Measurements from ENCODE around the gene MMAB. TPM values are rescaled to one million over a fixed set of nuclear protein-coding genes. Genes with fewer than 3 reads are reported as not detected.

MMAB gene
- total RNA-seq, 4 donors from 2014 or later, result 4.4 to 18.7 (median 11.9) TPM

DNA sequence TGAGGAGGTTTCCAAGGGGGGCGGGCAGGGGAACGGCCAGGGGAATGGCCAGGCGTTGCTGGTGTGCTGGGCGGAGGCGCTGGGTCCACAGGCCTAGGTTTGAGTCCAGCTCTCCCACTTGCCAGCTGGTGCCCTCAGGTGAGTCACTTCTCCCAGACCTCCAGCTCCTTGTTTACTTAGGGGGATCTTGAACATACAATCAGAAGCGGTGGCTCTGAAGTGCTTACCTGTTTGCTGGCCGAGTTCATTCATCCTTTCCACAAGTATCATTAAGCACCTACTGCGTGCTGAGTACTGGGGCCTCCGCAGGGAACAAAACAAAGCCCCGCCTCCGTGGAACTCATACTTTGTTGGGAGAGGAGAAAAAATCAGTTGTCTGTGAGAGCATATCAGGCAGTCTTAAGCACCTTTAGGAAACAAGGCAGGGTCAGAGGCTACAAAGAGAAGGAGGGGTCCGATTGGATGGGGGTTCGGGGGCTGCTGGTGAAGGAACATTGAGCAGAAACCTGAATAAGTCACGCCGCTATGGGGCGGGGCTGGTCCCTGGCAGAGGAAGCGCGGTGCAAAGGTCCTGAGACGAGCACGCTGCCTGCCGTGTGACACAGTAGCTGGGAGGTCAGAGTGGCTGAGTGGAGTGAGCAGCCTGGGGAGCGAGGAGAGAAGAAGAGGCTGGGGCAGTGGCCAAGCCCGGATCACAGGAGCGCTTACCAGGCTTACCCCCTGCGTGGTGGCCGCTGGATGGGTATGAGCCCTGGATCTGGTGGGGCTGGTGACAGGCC lies 15.3 kb upstream of the MMAB start:
- no peaks in the 10 kb centered on the region for H3K9me3 ChIP-seq
- no peaks in the 10 kb centered on the region for H3K4me1 ChIP-seq
- no peaks in the 10 kb centered on the region for H3K36me3 ChIP-seq
- DNase-seq, result peak; percentile 22
- TF ChIP-seq POLR2A (IDR thresholded peaks at IDR 0.05) (no peak), EP300 (IDR thresholded peaks at IDR 0.05; ENCODE audit: low read depth) (no peak), POLR2AphosphoS5 (IDR thresholded peaks at IDR 0.05) (no peak)
- TF ChIP-seq, protein P1, sequence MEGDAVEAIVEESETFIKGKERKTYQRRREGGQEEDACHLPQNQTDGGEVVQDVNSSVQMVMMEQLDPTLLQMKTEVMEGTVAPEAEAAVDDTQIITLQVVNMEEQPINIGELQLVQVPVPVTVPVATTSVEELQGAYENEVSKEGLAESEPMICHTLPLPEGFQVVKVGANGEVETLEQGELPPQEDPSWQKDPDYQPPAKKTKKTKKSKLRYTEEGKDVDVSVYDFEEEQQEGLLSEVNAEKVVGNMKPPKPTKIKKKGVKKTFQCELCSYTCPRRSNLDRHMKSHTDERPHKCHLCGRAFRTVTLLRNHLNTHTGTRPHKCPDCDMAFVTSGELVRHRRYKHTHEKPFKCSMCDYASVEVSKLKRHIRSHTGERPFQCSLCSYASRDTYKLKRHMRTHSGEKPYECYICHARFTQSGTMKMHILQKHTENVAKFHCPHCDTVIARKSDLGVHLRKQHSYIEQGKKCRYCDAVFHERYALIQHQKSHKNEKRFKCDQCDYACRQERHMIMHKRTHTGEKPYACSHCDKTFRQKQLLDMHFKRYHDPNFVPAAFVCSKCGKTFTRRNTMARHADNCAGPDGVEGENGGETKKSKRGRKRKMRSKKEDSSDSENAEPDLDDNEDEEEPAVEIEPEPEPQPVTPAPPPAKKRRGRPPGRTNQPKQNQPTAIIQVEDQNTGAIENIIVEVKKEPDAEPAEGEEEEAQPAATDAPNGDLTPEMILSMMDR (IDR thresholded peaks at IDR 0.05), result no peak
- no peak overlapping the region for H3K27ac ChIP-seq
- in situ Hi-C loops (cut with MboI; ENCODE audit: low pct_ligation_motif_present in 1 of 4, low pct_unique_long_range_greater_than_20kb in 1 of 4, low sequenced_read_pairs in 3 of 4) (no loop called here), intact Hi-C loops (cut with DNase I; ENCODE audit: low total_unique reads) (no loop called here)
- H3K4me3 ChIP-seq, result no peak overlapping the region
- WGBS, 2 donors (ENCODE audit: low coverage in 1 of 2), result 71 to 87% methylated on average over 5 to 26 of the region's 26 CpGs
- H3K27me3 ChIP-seq, result no peaks in the 10 kb centered on the region

DNA sequence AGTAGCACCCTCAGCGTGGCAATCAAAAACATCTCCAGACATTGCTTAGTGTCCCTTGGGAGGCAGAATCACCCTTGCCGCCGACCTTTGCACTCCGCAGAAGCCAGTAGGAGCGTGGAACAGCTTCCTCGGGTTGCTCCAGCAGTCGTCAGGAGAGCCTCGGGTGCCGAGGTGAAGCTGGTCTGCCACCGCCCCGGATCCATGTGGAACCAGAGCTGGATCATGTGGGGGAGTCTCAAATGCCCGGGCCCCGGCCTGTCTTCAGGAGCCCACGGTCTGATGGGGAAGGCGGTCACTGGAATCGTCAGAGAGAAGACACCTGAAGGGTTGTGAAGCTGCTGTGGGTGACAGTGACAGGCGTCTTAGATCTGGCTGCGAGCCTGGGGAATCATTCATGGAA lies 14.6 kb upstream of the MMAB start:
- Histone ChIP-seq H3K9me3 (no peaks in the 10 kb centered on the region), H3K27me3 (no peaks in the 10 kb centered on the region), H3K4me3 (no peak overlapping the region), H3K4me1 (no peaks in the 10 kb centered on the region), H3K27ac (no peak overlapping the region), H3K36me3 (no peaks in the 10 kb centered on the region)
- no peak for DNase-seq
- WGBS, 2 donors (ENCODE audit: low coverage in 1 of 2), result 95% methylated on average over 18 of the region's 18 CpGs; no CpG with 5 or more reads in 1 of the 2 donors
- TF ChIP-seq, protein P1 (IDR thresholded peaks at IDR 0.05), result no peak
- TF ChIP-seq EP300 (IDR thresholded peaks at IDR 0.05; ENCODE audit: low read depth) (no peak), POLR2AphosphoS5 (IDR thresholded peaks at IDR 0.05) (no peak), POLR2A (IDR thresholded peaks at IDR 0.05) (no peak)
- intact Hi-C loops (cut with DNase I; ENCODE audit: low total_unique reads) (no loop called here), in situ Hi-C loops (cut with MboI; ENCODE audit: low pct_ligation_motif_present in 1 of 4, low pct_unique_long_range_greater_than_20kb in 1 of 4, low sequenced_read_pairs in 3 of 4) (no loop called here)

- intact Hi-C loops (cut with DNase I; ENCODE audit: low total_unique reads), result no loop called here
- no peak for TF ChIP-seq EP300 (IDR thresholded peaks at IDR 0.05; ENCODE audit: low read depth)
- TF ChIP-seq, protein P1 (IDR thresholded peaks at IDR 0.05), result no peak
- TF ChIP-seq POLR2A (IDR thresholded peaks at IDR 0.05), result no peak
- no peak for TF ChIP-seq POLR2AphosphoS5 (IDR thresholded peaks at IDR 0.05)
- Histone ChIP-seq H3K4me3 (no peak overlapping the region), H3K4me1 (no peaks in the 10 kb centered on the region), H3K36me3 (no peaks in the 10 kb centered on the region), H3K27ac (no peak overlapping the region), H3K9me3 (no peaks in the 10 kb centered on the region), H3K27me3 (no peaks in the 10 kb centered on the region)
- in situ Hi-C loops (cut with MboI; ENCODE audit: low pct_ligation_motif_present in 1 of 4, low pct_unique_long_range_greater_than_20kb in 1 of 4, low sequenced_read_pairs in 3 of 4), result no loop called here
- DNase-seq, result no peak
- 89% methylated on average over 9 of the region's 10 CpGs; no CpG with 5 or more reads in 1 of the 2 donors for WGBS, 2 donors (ENCODE audit: low coverage in 1 of 2)
These were observed 13.3 kb upstream of the MMAB start for GRCh38 chr12:109586385-109587296.

- H3K27me3 ChIP-seq, result no peaks in the 10 kb centered on the region
- DNase-seq, result no peak
- 92 to 96% methylated on average over 2 of the region's 2 CpGs for WGBS, 2 donors (ENCODE audit: low coverage in 1 of 2)
- no peak overlapping the region for H3K4me3 ChIP-seq
- peaks cover 0 to 3% (median under 1%) of the 10 kb centered on the region in 4 donors for H3K36me3 ChIP-seq
- in situ Hi-C loops (cut with MboI; ENCODE audit: low pct_ligation_motif_present in 1 of 4, low pct_unique_long_range_greater_than_20kb in 1 of 4, low sequenced_read_pairs in 3 of 4), result no loop called here
- TF ChIP-seq, protein P1 (IDR thresholded peaks at IDR 0.05), result no peak
- TF ChIP-seq POLR2AphosphoS5 (IDR thresholded peaks at IDR 0.05), result no peak
- TF ChIP-seq POLR2A (IDR thresholded peaks at IDR 0.05), result no peak
- no peak for TF ChIP-seq EP300 (IDR thresholded peaks at IDR 0.05; ENCODE audit: low read depth)
- no peaks in the 10 kb centered on the region for H3K4me1 ChIP-seq
- no peaks in the 10 kb centered on the region for H3K9me3 ChIP-seq
- H3K27ac ChIP-seq, result no peak overlapping the region
- intact Hi-C loops (cut with DNase I; ENCODE audit: low total_unique reads), result no loop called here
These were observed 10.4 kb upstream of the MMAB start for GRCh38 chr12:109583733-109584132.

Measured in transverse colon (tissue), 4 donors.